NCI-H128 (cell line): ENCODE data around the gene MMP21.

Source experiments
- DNase-seq: peaks from one replicate; lab custom pipeline; 2025; ENCODE audit not compliant: unreplicated experiment; lab: John Stamatoyannopoulos, UW

MMP21 gene, protein sequence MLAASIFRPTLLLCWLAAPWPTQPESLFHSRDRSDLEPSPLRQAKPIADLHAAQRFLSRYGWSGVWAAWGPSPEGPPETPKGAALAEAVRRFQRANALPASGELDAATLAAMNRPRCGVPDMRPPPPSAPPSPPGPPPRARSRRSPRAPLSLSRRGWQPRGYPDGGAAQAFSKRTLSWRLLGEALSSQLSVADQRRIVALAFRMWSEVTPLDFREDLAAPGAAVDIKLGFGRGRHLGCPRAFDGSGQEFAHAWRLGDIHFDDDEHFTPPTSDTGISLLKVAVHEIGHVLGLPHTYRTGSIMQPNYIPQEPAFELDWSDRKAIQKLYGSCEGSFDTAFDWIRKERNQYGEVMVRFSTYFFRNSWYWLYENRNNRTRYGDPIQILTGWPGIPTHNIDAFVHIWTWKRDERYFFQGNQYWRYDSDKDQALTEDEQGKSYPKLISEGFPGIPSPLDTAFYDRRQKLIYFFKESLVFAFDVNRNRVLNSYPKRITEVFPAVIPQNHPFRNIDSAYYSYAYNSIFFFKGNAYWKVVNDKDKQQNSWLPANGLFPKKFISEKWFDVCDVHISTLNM

DNA sequence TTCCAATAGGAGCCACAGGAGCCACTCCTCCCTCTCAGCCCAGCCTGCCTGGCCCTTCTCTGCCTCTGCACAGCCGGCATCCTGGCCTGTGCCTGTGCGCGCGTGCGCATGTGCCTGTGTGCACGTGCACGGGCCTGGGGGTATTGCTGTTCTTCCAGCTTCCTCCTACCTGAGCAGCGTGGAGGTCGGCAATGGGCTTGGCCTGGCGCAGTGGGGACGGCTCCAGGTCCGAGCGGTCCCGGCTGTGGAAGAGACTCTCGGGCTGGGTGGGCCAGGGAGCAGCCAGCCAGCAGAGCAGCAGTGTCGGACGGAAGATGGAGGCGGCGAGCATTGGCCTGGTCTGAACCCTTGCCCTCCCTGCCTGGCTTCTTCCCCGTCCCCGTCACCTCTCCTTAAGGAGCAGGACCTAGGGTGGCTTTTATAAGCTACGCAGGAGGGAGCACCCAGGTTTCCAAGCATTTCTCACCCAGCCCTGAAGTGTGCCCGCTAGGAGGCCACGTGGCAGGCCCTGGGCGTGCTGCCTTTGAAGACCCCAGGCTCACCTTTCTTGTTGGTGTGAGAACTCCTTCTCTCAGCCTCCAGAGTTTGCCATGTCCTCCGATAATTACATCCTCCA, at the start of gene MMP21:
Gene MMP21, minus strand, starts transcription at position 331 of the 616 bp plus-strand sequence. Its CDS starts 0 bp downstream, at position 331.
- no peak for DNase-seq

DNA sequence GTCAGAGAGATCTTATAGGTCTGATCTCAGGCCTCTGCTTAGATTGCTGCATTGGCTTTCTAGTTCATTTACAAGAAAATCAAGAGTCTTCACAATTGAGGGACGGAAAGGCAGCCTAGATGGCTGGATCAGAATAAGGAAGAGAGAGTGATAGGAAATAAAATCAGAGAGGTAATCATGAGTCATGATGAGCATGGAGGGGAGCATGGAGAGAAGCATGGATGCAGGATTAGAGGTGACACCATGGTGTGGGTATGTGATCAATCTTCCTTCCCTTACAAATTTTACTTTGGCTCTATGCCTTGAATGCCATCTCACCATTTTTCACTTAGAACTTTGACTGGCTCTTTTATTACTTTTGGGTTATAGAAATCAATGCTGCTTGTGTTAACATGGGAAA, 49.1 kb upstream of the MMP21 start:
- DNase-seq, result no peak

DNA sequence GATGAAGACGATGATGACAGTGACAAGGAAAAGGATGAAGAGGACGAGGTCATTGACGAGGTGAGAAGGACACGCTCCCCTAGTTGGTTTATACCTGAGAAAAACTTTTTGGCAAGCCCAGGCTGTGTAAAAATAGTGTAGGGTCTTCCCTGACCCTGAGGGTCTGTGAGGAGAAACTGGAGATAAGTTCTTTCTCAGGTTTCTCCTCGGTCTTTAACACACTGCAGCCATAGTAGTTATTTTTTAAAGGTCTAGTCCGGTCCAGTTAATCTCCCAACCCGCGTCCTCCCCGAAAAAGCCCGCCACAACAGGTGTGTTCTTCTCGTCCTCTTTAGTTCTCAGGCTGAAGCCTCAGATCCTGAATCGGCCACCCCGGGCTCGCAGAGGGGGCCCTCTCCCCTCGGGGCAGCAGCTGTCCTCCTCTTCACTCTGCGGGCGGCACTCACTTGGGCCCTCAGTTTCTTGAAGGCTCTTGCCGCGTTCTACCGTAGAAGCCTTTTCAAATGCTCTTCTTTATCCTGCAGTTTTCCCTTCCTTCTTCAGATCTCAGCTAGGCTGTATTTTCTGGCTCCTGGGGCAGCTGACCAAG, 48.1 kb upstream of the MMP21 start:
- no peak for DNase-seq

DNA sequence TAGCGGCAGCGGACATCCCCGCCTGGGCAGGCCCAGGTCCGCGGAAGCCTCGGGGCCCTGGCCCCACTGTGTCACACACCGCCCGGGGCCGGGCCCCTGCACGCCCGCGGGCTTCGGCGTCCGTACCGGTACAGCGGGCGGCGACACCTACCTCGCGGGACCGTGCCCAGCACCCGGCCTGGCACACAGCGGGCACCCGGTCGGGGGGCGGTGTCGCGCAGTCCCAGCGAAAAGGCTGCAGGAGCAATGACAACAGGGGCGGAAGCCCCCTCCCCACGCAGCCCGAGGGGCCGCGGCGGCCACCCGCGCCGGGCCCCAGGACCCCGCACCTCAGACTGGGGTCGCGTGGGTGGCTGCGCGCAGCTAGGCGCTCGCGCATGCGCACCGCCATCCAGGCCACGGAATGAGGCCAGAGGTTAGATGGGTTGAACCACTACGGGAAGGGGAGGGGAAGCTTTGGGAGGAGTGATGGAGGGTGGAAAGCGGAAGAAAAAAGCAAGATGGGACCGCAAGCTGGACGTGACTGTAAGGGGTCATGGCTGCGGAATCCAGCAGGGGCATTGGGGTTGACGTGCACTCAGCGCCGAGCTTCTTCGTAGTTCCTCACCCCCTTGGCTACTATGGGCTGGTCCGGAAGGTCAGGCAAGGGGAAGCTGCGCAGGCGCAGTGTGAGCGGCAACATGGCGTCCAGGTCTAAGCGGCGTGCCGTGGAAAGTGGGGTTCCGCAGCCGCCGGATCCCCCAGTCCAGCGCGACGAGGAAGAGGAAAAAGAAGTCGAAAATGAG, 47.4 kb upstream of the MMP21 start, which contains the start of the genes BCCIP and UROS:
Gene BCCIP, plus strand, starts transcription at position 669 of the 785 bp plus-strand sequence. Its CDS starts 12 bp downstream, at position 681.
Gene UROS, minus strand, starts transcription at position 381 of the 785 bp plus-strand sequence. CDS start 6,759 bp downstream, outside the sequence.
- peak; percentile 65 for DNase-seq

DNA sequence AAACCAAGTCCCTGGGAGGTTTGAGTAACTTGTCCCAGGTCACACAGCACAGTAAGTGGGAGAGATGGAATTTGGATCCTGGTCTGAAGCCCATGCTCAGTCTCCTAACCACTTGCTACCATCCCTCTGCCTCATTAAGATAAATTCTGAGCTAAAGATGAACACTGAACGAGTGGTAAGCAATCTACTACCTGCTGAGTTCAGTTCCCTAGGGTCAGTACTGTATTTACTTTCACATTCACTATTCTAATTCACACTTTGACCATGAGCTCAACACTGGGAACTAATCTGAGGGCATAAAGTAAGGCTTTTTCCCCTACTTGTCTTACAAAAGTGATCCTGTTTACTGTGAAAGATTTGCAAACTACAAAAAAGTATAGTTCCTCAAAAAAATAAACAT, 45.1 kb upstream of the MMP21 start:
- no peak for DNase-seq

DNA sequence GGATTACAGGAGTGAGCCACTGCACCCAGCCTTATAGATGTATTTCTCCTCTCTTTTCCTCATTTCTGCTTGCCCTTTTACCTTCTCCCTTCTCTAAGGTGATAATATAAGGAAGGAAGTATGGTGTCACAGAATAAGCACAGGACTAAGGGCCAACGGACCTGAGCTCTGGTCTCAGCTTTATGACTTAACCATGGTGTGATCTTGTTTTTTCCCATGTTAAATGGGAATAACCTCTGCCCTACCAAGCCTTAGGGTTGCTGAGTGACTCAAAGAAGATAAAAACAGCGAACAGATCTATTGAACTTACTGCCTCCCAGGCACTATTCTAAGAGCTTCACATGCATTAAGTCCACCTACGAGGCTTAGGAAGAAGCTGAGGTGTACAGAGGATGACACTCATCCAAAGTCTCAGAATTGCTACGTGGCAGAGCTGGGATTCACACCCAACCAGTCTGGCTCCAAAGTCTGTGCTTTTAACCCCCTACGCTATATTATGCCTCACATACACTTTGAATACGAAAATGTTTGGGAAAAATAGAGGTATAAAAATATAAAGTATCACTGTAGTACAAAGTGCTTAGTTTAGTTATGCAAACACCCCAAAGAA, 41.8 kb upstream of the MMP21 start:
- no peak for DNase-seq

DNA sequence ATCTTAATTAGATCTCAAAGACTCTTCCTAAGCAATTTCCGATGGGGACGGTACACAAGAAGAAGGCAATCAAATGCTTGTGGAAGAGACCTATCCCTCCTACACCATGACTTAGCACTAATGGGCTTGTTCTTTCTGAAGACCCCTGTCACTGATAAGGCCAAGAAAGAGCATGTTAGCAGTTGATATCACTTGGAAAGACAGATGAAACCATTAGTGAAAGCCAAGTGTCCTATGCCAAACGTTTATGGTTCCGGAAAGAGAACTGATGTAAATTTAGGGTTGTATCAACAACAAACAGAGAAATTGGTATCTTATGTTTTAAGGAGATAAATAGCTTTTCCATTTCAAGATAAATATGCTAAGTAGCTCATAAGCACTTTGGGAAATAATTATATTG, 40.9 kb upstream of the MMP21 start:
- DNase-seq, result no peak

DNA sequence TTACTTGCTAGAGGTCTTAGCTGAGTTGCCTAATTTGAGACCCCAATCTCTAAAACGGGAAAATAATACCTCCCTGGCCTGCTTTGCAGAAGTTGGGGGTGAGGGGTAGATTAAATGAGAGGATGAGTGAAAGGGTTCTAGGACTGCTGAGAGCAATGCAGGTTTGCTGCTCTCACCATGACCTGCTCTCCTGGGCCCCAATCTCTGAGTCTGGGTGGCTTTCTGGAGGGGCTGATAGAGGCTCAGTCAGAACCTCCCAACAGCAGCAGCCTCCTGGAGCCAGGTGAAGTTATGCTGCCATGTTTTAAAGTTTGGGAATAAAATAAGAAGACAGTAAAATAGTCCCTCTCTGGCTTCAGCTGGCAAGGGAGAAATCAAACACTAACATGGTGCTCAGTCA, 40.1 kb upstream of the MMP21 start:
- DNase-seq, result no peak

DNA sequence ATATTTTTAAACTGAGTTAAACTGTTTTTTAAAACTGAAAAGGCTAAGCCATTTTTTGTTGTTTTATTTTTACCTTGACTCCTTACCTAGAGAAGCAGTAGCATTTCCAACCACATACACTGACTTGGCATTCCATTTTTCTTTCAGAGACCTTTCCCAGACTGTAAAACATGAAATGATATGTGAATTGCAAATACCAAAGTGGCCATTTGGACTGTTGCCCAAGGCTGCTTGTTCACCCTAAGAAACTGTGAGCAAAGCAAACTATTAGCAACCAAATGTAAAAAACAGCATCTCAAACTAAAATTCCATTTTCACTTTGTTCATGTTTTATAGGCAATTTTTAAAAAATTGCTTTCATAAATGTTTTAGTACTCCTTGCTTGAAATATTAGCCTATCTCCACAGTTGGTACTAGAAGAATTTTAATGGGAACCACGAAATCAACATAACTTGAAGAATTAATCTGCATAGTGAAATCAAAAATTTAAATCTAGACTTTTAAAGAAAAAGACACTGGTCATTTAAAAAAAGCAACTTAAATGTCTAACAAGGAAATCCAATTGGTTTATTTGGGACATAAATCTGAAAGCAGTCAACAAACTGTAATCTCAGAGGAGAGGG, 36.6 kb upstream of the MMP21 start:
- no peak for DNase-seq

DNA sequence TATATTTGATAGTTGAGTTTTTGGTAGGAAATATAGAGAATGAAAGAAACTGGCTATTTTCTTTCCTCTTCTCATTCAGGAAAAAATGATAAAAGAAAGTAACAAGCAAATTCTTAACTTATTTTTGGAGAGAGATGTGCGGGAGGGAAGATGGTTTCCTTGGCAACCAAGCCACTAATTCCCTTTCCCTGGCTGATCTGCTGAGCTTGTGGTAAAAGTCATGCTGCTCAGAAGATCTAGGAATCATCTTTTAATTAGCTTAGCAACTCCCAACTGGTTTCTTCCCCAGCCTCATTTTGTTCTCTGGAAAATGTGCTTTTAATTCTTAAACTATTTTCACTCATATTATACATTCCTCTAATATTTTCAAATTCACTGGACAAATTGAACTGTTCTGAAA, 35.6 kb upstream of the MMP21 start:
- DNase-seq, result no peak

DNA sequence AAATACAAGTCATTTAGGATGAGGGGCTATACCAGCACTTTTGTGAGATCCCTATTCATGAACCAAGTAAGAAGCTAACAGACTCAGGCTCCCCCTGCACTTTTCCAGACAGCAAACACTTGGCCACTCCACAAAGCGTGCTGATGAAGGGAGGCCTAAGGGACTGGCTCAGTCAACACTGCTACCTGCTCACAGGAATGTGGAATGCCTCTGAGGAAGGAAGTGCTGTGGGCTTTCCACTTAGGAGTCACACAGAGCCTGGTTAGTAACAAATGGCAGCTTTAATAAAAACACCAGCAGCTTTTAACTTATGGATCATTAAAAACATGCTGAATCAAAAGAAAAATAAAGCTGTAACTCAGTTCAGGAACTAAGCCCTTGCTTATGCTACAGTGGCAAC, 32.4 kb upstream of the MMP21 start:
- no peak for DNase-seq

DNA sequence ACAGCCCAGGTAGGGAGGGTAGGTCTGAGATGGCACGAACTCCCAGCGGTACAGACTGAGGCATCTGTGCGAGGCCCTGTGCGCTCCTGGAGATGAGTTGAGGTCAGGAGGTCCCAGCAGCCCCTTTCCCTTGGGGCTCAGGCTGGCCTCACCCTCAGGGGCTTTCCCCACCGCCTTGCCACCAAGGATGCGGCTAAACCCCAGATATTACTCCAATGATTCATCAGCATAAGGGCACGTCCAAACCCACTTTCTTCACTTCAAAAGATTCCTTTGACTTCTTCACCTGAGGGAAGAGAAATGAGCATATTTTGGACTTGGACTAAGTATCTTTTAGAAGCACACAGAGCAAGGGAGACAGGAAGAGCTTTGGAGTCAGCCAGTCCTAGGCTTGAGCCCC, 27.1 kb upstream of the MMP21 start:
- DNase-seq, result no peak

DNA sequence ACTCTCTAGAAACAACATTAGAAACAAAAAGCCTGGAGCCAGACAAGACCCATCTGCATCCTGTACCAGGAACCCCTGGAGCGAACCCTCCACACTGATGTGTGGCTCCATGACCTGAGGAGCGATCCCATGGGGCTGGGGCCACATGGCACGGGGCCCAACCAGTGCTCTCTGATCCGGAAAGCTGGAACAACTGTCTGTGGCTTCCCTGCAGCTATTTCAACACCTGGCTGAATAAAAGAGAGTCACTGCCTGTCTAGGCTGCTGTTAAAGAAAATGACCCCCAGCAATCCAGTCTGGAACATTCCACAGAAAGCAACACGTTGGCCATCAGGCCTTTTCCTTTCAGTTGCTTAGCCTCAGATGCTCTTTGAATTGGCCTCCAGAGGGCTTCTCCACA, 26.5 kb upstream of the MMP21 start:
- no peak for DNase-seq

DNA sequence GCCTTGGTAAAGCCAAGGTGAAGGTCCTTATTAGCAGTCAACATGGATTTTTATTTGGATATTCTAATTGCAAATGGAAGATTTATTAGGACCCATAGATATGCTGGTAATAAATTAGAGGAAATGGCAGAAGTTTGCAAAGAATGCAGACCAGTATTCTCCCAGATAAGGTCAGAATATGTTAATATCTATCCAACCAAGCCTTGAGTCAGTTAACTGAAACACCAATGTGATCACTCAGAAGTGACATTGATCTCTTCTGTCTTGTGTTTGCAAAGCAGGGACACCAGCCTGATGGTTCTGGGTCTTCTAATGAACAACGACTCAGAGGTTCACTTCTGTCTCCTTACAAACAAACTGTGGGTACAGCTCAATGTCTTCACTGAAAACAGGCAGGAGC, 26.0 kb upstream of the MMP21 start:
- DNase-seq, result no peak

DNA sequence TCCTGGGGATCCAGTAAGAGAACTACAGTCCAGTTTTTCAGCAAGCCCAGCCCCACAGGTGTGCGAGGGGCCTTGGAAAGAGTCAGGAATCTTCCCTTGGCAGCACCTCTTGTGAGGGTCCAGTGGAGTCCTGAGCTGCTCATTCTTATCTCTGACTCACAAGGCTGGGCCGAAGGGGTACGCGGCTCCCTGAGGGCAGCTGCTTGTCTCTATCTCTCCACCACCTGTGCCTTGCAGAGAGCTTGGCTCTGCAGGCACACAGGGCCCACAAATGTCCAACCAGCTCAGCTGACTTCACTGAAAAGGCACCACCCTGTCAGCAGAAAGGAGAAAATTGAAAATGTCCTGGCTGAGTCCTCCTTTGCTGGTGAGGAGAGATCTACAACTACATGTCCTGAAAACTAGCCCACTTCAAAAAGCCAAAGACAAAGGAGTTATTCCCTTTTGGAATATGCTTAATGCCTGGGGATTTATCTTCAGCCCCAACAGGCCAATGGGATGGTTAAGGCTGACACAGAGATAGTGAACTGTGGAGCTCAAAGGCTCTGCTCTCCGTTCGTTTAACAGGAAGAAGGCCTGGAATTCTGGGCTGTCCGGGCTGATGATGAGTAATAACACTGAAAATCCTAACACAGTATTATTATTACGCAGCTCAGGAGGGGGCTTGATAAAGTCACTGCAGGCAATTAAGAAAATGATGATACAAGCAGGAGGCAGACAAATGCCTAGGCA, 24.0 kb upstream of the MMP21 start:
- DNase-seq, result no peak

DNA sequence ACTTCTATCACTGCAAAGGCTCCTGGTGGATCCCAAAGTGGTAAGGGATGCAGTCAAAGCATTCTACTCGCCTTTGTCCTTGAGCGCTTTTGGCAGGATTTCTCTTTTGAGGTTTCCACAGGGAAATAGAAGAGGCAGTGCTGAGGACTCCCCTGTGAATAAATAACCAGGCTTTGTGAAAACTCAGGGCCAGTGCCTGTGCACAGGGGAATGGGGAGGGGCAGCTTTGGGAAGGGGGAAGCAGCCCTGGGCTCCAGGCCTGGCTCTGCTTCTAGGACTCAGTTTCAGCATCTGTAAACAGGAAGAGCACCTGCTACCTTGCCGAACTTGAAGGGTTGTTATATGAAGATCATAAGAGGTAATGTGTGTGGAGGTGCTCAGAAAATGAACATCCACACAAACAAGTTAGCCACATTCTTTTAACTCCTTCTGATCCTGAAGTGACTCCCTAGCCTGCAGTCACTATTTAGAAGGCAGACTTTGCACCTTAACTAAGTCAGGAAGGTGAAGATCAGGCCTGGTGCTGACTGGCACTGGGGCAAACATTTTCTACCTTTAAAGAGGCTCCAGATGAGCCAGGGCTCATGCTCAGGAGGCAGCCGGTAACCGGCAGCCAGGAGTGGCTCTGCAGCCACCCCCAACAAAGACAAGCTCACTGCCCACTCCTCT, 22.5 kb upstream of the MMP21 start:
- no peak for DNase-seq

DNA sequence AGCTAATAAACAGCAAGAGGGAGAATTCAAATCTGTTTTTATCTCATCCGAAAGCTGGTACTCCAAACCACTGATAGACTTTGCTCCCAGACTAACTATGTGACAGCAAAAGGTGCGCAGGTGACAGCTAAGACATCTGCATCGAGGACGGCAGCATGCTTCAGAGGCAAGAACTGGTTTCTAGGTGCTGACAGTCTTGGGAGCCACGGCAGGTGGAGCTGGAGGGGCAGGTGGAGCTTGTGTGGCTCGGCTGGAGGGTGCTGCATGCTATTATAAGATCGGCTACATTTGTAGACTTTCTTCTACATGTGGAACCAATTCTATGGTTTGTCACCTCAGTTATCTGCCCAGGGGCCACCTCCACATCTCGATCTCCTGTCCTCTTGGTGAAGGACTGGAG, 21.8 kb upstream of the MMP21 start:
- DNase-seq, result no peak

DNA sequence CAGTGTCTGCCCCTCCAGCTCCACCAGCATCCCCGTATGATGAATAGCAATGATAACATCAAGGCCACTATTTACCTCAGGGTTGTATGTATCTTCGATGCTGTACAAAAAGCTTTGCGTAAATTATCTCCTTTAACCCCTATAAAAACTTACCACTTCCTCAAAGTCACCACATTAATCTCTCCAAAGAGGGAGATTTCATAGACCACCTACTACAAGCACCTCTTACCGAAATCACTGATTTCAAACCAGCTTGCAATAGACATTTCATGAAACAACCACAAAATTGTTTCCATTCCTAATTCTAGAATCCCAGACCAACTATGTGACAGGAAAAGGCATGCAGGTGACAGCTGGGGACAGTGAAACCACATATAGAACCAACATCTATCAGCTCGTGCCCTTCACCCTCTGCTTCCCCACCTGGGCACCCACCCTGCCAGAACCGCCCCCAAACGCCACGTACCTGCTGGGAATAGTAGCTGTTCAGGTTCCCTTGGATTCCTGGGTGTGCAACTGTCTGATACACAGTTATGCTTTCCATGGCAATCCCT, 20.1 kb upstream of the MMP21 start:
- no peak for DNase-seq

DNA sequence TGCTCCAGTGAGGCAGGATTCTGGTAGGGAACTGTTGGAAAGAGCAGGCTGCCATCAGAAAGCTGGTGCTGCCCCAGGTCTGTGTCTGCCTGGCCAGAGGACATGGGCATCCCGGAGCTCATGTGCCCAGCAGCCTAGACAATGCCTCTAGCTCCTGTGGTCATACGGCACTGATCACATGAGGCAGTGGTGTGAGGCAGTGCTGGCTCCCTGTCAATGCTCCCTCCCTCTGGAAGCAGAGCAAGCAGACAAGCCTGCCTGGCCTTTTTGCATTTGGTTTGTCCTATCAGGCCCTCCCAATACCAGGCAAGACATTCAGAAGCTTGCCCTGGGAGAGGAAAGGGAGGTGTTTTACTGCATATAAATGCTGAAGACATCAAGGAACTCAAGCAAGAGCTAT, 19.5 kb upstream of the MMP21 start:
- DNase-seq, result no peak
